ENCODE results near the gene SESN3.
"Not testable (repeated sequence)": the region's sequence is repeated elsewhere in the genome, so short reads cannot be mapped to it uniquely, and the experiment has no call there.

SESN3 gene

DNA sequence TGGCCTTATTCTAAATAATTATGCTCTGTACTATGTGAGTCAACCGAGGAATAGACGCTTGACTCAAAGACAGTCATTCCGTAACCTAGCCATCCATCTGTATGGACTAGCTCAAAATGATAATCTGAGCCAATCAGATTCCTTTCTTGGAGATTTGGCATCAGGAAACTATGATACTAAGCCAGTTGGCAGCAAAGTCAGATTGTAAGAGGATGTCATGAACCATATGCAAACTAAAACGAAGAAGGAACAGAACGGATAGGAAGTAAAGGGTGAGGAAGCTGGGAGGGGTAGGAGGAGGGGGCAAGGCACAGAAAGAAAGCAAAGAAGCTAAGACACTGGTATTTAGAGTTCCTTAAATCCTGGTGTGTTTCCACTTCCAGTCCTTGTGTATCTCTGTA is 10.7 kb upstream of the SESN3 start:
- FAIRE-seq (peak; percentile 77), DNase-seq (ENCODE audit: insufficient read length, low spot score) (no peak)
- TF ChIP-seq SPI1 (IDR thresholded peaks at IDR 0.05; ENCODE audit: low read depth, low read length) (no peak), PAX5 (IDR thresholded peaks at IDR 0.05; ENCODE audit: insufficient read depth, low read length, severe bottlenecking) (no peak), TAF1 (IDR thresholded peaks at IDR 0.05; ENCODE audit: low read depth, low read length) (no peak), POLR2AphosphoS5 (IDR thresholded peaks at IDR 0.05; ENCODE audit: low read depth, low read length) (no peak), POU2F2 (IDR thresholded peaks at IDR 0.05; ENCODE audit: low read depth, low read length) (no peak)

GRCh38 chr11:95239871-95240649 is 9.1 kb upstream of the SESN3 start:
- FAIRE-seq (peak; percentile 60), DNase-seq (ENCODE audit: insufficient read length, low spot score) (no peak)
- TF ChIP-seq TAF1 (IDR thresholded peaks at IDR 0.05; ENCODE audit: low read depth, low read length), result no peak
- peak; percentile 74 for TF ChIP-seq SPI1 (IDR thresholded peaks at IDR 0.05; ENCODE audit: low read depth, low read length)
- no peak for TF ChIP-seq POLR2A (IDR thresholded peaks at IDR 0.05; ENCODE audit: low read depth, low read length)

DNA sequence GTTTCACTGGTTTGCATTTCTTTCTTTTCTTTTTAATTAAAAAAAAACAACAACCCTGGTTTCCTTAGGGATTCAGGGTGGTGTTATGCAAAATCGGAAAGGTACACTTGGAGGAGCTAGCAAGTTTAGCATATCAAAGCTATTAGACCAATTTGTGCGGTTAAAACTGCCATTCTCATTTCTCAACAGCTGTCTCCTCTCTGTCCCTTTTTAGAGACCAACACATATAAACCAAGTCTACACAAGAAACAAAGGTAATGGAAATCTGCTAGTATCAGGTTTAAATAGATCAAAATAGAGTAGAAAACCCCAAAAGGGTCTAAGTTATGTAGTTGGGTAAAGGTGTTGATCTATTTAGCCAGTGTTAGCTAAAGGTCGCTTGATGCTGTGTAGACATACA is 1.7 kb upstream of the SESN3 start:
- FAIRE-seq, result peak; percentile 87
- TF ChIP-seq POLR2AphosphoS5 (IDR thresholded peaks at IDR 0.05; ENCODE audit: low read depth, low read length) (no peak), SPI1 (IDR thresholded peaks at IDR 0.05; ENCODE audit: low read depth, low read length) (no peak), PAX5 (IDR thresholded peaks at IDR 0.05; ENCODE audit: insufficient read depth, low read length, severe bottlenecking) (no peak), POU2F2 (IDR thresholded peaks at IDR 0.05; ENCODE audit: low read depth, low read length) (no peak), TAF1 (IDR thresholded peaks at IDR 0.05; ENCODE audit: low read depth, low read length) (no peak), POLR2A (IDR thresholded peaks at IDR 0.05; ENCODE audit: low read depth, low read length) (no peak)
- DNase-seq (ENCODE audit: insufficient read length, low spot score), result no peak

- FAIRE-seq (no peak), DNase-seq (ENCODE audit: insufficient read length, low spot score) (no peak)
- TF ChIP-seq SPI1 (IDR thresholded peaks at IDR 0.05; ENCODE audit: low read depth, low read length) (no peak), POU2F2 (IDR thresholded peaks at IDR 0.05; ENCODE audit: low read depth, low read length) (0 out of 2 replicates have a peak, but pooled peaks have one; percentile 3), POLR2AphosphoS5 (IDR thresholded peaks at IDR 0.05; ENCODE audit: low read depth, low read length) (peak; percentile 69; the same call in 1 of the 2 replicates), TAF1 (IDR thresholded peaks at IDR 0.05; ENCODE audit: low read depth, low read length) (peak; percentile 34; the same call in 1 of the 2 replicates), POLR2A (IDR thresholded peaks at IDR 0.05; ENCODE audit: low read depth, low read length) (no peak; the same call in none of the 2 replicates), PAX5 (IDR thresholded peaks at IDR 0.05; ENCODE audit: insufficient read depth, low read length, severe bottlenecking) (peak; percentile 34)
Observed at GRCh38 chr11:95231881-95232605, 1.0 kb upstream of the SESN3 start.

GRCh38 chr11:95230810-95231126 is 234 bp downstream of the SESN3 start:
- TF ChIP-seq SPI1 (IDR thresholded peaks at IDR 0.05; ENCODE audit: low read depth, low read length) (no peak), TAF1 (IDR thresholded peaks at IDR 0.05; ENCODE audit: low read depth, low read length) (no peak), POLR2AphosphoS5 (IDR thresholded peaks at IDR 0.05; ENCODE audit: low read depth, low read length) (no peak)
- FAIRE-seq (no peak), DNase-seq (ENCODE audit: insufficient read length, low spot score) (no peak)

DNA sequence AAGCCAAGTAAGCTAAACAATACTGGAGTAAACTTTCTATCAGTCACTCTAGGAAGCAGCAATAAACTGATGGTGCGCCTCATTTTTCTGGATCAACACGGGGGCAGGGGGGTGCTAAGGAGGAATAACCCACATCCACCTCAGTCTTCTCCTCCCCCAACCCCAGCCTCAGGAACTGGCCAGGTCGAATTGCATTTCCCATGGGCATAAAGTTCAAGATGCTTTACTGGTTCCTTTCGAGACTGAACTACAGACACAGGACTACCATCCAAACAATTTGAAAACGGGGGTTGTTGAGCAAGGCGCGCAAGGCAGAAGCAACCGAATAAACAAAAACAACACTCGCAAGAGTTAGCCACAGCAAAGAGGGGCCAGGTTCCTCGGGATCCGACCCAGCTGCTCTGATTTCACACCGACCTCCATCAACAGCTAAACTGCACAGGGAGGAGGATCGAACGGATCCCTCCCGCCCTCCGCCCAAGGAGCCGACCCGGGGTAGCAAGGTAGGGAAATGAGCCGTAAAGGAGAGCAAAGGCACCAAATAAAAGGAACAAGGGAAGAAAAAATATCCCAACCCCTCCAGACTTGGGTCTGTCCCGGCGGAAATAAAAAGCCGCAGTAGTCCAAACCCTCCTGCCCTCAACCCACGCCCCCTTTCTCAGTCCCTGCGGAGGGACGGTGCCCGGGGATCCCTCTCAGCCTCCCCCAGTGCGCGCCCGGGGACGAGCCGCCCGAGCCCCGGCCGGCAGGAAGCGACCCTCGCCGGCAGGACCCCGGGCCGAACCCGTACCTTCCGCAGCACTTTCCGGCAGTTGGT is 801 bp downstream of the SESN3 start:
- DNase-seq (ENCODE audit: insufficient read length, low spot score), result no peak
- no peak for TF ChIP-seq POLR2A (IDR thresholded peaks at IDR 0.05; ENCODE audit: low read depth, low read length)
- no peak for TF ChIP-seq SPI1 (IDR thresholded peaks at IDR 0.05; ENCODE audit: low read depth, low read length)
- no peak for TF ChIP-seq TAF1 (IDR thresholded peaks at IDR 0.05; ENCODE audit: low read depth, low read length)
- TF ChIP-seq PAX5 (IDR thresholded peaks at IDR 0.05; ENCODE audit: insufficient read depth, low read length, severe bottlenecking), result no peak
- TF ChIP-seq POU2F2 (IDR thresholded peaks at IDR 0.05; ENCODE audit: low read depth, low read length), result no peak
- no peak for TF ChIP-seq POLR2AphosphoS5 (IDR thresholded peaks at IDR 0.05; ENCODE audit: low read depth, low read length)
- FAIRE-seq, result peak; percentile 31

DNA sequence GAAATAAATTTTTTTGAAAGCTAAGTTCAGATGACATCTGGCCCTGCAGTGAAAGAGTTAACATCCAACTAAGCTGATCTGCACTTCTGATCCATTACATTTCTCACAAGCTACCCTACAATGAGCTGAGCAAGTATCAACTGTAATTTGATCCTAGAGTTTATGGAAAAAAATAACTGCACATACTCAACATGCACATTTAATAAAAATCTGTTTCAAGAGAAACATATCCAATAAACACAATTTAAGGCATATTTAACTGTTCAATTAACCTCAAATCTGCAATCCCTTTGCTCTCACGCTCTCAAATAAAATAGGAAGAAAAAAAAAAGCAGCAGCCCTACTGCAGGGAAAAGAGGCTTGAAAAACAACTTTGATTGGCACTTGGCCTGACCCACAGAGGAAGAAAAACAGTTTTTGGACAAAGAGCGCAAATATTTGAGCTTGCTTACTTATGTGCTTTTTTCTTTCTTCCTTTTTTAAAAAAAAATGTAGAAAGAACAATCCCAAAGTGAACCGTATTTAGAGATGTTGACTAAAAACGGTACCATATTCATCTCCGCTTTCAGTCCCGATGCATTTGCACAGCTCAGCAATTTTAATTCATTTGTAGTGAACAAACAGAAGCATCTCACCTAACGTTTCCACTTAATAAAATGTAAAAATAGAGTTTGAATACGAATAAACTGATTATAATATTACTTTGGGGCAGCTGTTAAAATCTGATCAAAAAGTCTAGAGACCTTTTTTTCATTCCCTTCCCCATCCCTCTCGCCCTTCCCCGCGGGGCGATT is 1.6 kb downstream of the SESN3 start:
- TF ChIP-seq POLR2A (IDR thresholded peaks at IDR 0.05; ENCODE audit: low read depth, low read length) (no peak), SPI1 (IDR thresholded peaks at IDR 0.05; ENCODE audit: low read depth, low read length) (no peak), PAX5 (IDR thresholded peaks at IDR 0.05; ENCODE audit: insufficient read depth, low read length, severe bottlenecking) (no peak), POLR2AphosphoS5 (IDR thresholded peaks at IDR 0.05; ENCODE audit: low read depth, low read length) (no peak), TAF1 (IDR thresholded peaks at IDR 0.05; ENCODE audit: low read depth, low read length) (no peak), POU2F2 (IDR thresholded peaks at IDR 0.05; ENCODE audit: low read depth, low read length) (no peak)
- no peak for DNase-seq (ENCODE audit: insufficient read length, low spot score)
- peak; percentile 51 for FAIRE-seq

GRCh38 chr11:95228081-95228749 is 2.8 kb downstream of the SESN3 start:
- FAIRE-seq (no peak), DNase-seq (ENCODE audit: insufficient read length, low spot score) (no peak)
- TF ChIP-seq PAX5 (IDR thresholded peaks at IDR 0.05; ENCODE audit: insufficient read depth, low read length, severe bottlenecking), result no peak
- no peak for TF ChIP-seq POU2F2 (IDR thresholded peaks at IDR 0.05; ENCODE audit: low read depth, low read length)
- no peak for TF ChIP-seq TAF1 (IDR thresholded peaks at IDR 0.05; ENCODE audit: low read depth, low read length)
- TF ChIP-seq POLR2AphosphoS5 (IDR thresholded peaks at IDR 0.05; ENCODE audit: low read depth, low read length), result no peak
- no peak for TF ChIP-seq SPI1 (IDR thresholded peaks at IDR 0.05; ENCODE audit: low read depth, low read length)
- TF ChIP-seq POLR2A (IDR thresholded peaks at IDR 0.05; ENCODE audit: low read depth, low read length), result no peak

DNA sequence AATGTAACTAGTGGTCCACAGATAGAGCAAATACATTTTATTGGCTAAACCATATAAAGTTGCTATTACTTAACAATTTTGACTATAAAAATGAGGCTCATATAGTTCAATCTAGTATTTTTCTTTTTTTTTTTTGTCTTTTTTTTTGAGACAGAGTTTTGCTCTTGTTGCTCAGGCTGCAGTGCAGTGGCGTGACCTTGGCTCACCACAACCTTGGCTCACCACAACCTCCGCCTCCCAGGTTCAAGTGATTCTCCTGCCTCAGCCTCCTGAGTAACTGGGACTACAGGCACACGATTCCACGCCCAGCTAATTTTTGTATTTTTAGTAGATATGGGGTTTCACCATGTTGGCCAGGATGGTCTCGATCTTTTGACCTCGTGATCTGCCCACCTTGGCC is 3.9 kb downstream of the SESN3 start:
- DNase-seq (ENCODE audit: insufficient read length, low spot score); FAIRE-seq: not testable (repeated sequence)

Data from GM12891 (cell line).